HepG2 (cell line): ENCODE data around the gene SETD1A. TPM values are rescaled to one million over a fixed set of nuclear protein-coding genes. Genes with fewer than 3 reads are reported as not detected.

Experiments used
- FOXA1 ChIP-seq, 2 experiments: fragments of 450-650 bp in 1 of 2; sonication (generic) in 1 of 2; formaldehyde crosslinking in 1 of 2; IDR thresholded peaks; 2 replicates each; pipeline versions ENCODE4 v1.4.0 to v1.6.1; 2016 to 2020; ENCODE audit warnings: missing genetic modification reagents in 1 of 2
- MXI1 ChIP-seq: IDR thresholded peaks from 3 replicates; pipeline ENCODE4 v1.6.1; 2012; ENCODE audit warnings: low read depth, low read length, inconsistent platforms, borderline replicate concordance
- NFE2L2 ChIP-seq: fragments of 150-350 bp; IDR thresholded peaks from 2 replicates; pipeline ENCODE4 v1.6.1; 2014; ENCODE audit warnings: low read length
- NR2F2 ChIP-seq: IDR thresholded peaks from 2 replicates; pipeline ENCODE4 v1.6.1; 2012; ENCODE audit warnings: low read depth, inconsistent platforms, borderline replicate concordance
- SPEN ChIP-seq: sonication (generic); formaldehyde crosslinking; IDR thresholded peaks from 2 replicates; pipeline ENCODE4 v1.5.1; 2020; ENCODE audit warnings: low read depth, mild to moderate bottlenecking, missing genetic modification reagents
- ZBTB20 ChIP-seq: sonication (generic); formaldehyde crosslinking; IDR thresholded peaks from 2 replicates; pipeline ENCODE4 v1.8.1; 2023; ENCODE audit warnings: missing genetic modification reagents, low read depth, mild to moderate bottlenecking, borderline replicate concordance
- ZFP62 ChIP-seq: sonication (generic); formaldehyde crosslinking; IDR thresholded peaks from 2 replicates; pipeline ENCODE4 v1.4.0; 2020; ENCODE audit warnings: missing genetic modification reagents
- ZNF10 ChIP-seq: sonication (generic); formaldehyde crosslinking; IDR thresholded peaks from 2 replicates; pipeline ENCODE4 v1.4.0; 2020; ENCODE audit warnings: mild to moderate bottlenecking, low read depth, missing genetic modification reagents, borderline replicate concordance
- ZNF484 ChIP-seq: sonication (generic); formaldehyde crosslinking; IDR thresholded peaks from 2 replicates; pipeline ENCODE4 v1.5.1; 2020; ENCODE audit warnings: mild to moderate bottlenecking, low read depth, missing genetic modification reagents, borderline replicate concordance
- ZNF747 ChIP-seq: sonication (generic); formaldehyde crosslinking; IDR thresholded peaks from 2 replicates; pipeline ENCODE4 v1.8.1; 2023; ENCODE audit warnings: missing genetic modification reagents, mild to moderate bottlenecking, borderline replicate concordance
- ZNF775 ChIP-seq: sonication (generic); formaldehyde crosslinking; IDR thresholded peaks from 2 replicates; pipeline ENCODE4 v1.4.0; 2020; ENCODE audit warnings: missing genetic modification reagents, mild to moderate bottlenecking, moderate library complexity, borderline replicate concordance
- polyA plus RNA-seq, 8 experiments: library from polyadenylated mRNA; depleted of rRNA in 3 of 8; stranded (reverse) in 7 of 8; unstranded in 1 of 8; fragments of >200 nt; fragmentation: Illumina TruSeq in 4 of 8; extraction: Trizol in 4 of 8; gene quantifications; 2 replicates each; pipeline versions ENCODE4 v1.2.1 to v1.2.3, GENCODE V29; 2011 to 2016; ENCODE audit warnings: low read depth in 4 of 8, missing spikeins in 1 of 8, mixed read lengths in 1 of 8; ENCODE audit not compliant: insufficient read depth in 1 of 8
- total RNA-seq, 5 experiments: library from RNA; depleted of rRNA; stranded (reverse); fragments of >200 nt; fragmentation: Illumina TruSeq; extraction: Trizol; gene quantifications; 2 replicates each; pipeline ENCODE4 v1.2.3, GENCODE V29; 2016; ENCODE audit warnings: low read depth in 1 of 5
- TF ChIP-seq, protein P1 (sequence below): IDR thresholded peaks from 2 replicates; pipeline ENCODE4 v1.6.1; 2016; ENCODE audit warnings: control low read depth
- TF ChIP-seq, protein P2 (sequence below): sonication (generic); formaldehyde crosslinking; IDR thresholded peaks from 2 replicates; pipeline ENCODE4 v1.8.0; 2022; ENCODE audit warnings: mild to moderate bottlenecking, missing genetic modification reagents; ENCODE audit not compliant: insufficient replicate concordance
- TF ChIP-seq, protein P3 (sequence below): sonication (generic); IDR thresholded peaks from 2 replicates; pipeline ENCODE4 v1.6.1; 2016; ENCODE audit warnings: low read depth, borderline replicate concordance
- TF ChIP-seq, protein P4 (sequence below): sonication (generic); formaldehyde crosslinking; IDR thresholded peaks from 2 replicates; pipeline ENCODE4 v1.4.0; 2020; ENCODE audit warnings: missing genetic modification reagents, borderline replicate concordance
- TF ChIP-seq, protein P5 (sequence below): sonication (generic); formaldehyde crosslinking; IDR thresholded peaks from 2 replicates; pipeline ENCODE4 v1.4.0; 2020; ENCODE audit warnings: mild to moderate bottlenecking, missing genetic modification reagents, borderline replicate concordance

Gene SETD1A
- total and polyA plus RNA-seq, 2 of the 13 experiments (the other 11 are each of a cell fraction or from before 2014, with no cell fraction given), result 3.8 to 5.6 TPM

DNA sequence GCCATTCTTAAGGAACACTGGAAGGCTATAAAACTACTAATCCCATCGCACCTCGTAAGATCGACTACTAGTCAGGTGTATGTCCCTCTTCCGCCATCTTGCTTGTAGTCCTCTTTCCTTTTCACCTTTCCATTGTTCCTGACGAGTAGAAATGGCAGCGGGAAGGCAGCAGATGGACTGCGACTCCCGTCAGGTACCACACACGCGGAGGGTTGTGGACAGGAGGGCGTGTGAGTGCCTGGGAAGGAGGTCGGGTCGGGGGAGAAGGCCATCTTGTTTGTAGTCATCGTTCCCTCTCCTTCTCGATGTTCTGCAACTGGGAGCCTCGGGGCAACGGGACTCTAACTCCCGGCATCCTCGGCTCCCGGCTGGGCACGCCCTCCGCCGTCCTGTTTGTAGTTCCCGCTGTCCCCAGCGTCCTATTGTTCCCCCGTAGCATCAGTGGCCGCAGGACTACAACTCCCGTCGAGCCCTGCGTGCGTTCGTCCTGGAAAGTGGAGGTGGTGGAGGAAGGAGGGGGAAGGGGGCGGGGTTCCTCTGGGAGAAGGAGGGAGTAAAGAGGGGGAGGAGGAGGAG is 34.5 kb upstream of the SETD1A start (continued):
- TF ChIP-seq, protein P1, sequence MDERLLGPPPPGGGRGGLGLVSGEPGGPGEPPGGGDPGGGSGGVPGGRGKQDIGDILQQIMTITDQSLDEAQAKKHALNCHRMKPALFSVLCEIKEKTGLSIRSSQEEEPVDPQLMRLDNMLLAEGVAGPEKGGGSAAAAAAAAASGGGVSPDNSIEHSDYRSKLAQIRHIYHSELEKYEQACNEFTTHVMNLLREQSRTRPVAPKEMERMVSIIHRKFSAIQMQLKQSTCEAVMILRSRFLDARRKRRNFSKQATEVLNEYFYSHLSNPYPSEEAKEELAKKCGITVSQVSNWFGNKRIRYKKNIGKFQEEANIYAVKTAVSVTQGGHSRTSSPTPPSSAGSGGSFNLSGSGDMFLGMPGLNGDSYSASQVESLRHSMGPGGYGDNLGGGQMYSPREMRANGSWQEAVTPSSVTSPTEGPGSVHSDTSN (CRISPR knock-in tag), result no peak
- TF ChIP-seq, protein P2, sequence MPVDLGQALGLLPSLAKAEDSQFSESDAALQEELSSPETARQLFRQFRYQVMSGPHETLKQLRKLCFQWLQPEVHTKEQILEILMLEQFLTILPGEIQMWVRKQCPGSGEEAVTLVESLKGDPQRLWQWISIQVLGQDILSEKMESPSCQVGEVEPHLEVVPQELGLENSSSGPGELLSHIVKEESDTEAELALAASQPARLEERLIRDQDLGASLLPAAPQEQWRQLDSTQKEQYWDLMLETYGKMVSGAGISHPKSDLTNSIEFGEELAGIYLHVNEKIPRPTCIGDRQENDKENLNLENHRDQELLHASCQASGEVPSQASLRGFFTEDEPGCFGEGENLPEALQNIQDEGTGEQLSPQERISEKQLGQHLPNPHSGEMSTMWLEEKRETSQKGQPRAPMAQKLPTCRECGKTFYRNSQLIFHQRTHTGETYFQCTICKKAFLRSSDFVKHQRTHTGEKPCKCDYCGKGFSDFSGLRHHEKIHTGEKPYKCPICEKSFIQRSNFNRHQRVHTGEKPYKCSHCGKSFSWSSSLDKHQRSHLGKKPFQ, result no peak
- TF ChIP-seq ZBTB20 (peak; percentile 14; the same call in 1 of the 2 replicates), NFE2L2 (no peak), MXI1 (peak; percentile 81; the same call in 1 of the 3 replicates), NR2F2 (peak; percentile 33; the same call in 1 of the 2 replicates), ZNF747 (CRISPR knock-in tag) (peak; percentile 51; the same call in 1 of the 2 replicates), FOXA1 (IDR thresholded peaks at IDR 0.05) (no peak), FOXA1 (CRISPR knock-in tag; IDR thresholded peaks at IDR 0.05) (peak; percentile 61), ZNF775 (CRISPR knock-in tag) (no peak), SPEN (CRISPR knock-in tag) (peak; percentile 60; the same call in 1 of the 2 replicates), ZNF484 (CRISPR knock-in tag) (no peak), ZFP62 (CRISPR knock-in tag) (no peak), ZNF10 (CRISPR knock-in tag) (no peak)
- TF ChIP-seq, protein P3, sequence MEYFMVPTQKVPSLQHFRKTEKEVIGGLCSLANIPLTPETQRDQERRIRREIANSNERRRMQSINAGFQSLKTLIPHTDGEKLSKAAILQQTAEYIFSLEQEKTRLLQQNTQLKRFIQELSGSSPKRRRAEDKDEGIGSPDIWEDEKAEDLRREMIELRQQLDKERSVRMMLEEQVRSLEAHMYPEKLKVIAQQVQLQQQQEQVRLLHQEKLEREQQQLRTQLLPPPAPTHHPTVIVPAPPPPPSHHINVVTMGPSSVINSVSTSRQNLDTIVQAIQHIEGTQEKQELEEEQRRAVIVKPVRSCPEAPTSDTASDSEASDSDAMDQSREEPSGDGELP, result 0 out of 2 replicates have a peak, but pooled peaks have one; percentile 16
- TF ChIP-seq, protein P4, sequence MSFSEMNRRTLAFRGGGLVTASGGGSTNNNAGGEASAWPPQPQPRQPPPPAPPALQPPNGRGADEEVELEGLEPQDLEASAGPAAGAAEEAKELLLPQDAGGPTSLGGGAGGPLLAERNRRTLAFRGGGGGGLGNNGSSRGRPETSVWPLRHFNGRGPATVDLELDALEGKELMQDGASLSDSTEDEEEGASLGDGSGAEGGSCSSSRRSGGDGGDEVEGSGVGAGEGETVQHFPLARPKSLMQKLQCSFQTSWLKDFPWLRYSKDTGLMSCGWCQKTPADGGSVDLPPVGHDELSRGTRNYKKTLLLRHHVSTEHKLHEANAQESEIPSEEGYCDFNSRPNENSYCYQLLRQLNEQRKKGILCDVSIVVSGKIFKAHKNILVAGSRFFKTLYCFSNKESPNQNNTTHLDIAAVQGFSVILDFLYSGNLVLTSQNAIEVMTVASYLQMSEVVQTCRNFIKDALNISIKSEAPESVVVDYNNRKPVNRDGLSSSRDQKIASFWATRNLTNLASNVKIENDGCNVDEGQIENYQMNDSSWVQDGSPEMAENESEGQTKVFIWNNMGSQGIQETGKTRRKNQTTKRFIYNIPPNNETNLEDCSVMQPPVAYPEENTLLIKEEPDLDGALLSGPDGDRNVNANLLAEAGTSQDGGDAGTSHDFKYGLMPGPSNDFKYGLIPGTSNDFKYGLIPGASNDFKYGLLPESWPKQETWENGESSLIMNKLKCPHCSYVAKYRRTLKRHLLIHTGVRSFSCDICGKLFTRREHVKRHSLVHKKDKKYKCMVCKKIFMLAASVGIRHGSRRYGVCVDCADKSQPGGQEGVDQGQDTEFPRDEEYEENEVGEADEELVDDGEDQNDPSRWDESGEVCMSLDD (CRISPR knock-in tag), result no peak
- TF ChIP-seq, protein P5, sequence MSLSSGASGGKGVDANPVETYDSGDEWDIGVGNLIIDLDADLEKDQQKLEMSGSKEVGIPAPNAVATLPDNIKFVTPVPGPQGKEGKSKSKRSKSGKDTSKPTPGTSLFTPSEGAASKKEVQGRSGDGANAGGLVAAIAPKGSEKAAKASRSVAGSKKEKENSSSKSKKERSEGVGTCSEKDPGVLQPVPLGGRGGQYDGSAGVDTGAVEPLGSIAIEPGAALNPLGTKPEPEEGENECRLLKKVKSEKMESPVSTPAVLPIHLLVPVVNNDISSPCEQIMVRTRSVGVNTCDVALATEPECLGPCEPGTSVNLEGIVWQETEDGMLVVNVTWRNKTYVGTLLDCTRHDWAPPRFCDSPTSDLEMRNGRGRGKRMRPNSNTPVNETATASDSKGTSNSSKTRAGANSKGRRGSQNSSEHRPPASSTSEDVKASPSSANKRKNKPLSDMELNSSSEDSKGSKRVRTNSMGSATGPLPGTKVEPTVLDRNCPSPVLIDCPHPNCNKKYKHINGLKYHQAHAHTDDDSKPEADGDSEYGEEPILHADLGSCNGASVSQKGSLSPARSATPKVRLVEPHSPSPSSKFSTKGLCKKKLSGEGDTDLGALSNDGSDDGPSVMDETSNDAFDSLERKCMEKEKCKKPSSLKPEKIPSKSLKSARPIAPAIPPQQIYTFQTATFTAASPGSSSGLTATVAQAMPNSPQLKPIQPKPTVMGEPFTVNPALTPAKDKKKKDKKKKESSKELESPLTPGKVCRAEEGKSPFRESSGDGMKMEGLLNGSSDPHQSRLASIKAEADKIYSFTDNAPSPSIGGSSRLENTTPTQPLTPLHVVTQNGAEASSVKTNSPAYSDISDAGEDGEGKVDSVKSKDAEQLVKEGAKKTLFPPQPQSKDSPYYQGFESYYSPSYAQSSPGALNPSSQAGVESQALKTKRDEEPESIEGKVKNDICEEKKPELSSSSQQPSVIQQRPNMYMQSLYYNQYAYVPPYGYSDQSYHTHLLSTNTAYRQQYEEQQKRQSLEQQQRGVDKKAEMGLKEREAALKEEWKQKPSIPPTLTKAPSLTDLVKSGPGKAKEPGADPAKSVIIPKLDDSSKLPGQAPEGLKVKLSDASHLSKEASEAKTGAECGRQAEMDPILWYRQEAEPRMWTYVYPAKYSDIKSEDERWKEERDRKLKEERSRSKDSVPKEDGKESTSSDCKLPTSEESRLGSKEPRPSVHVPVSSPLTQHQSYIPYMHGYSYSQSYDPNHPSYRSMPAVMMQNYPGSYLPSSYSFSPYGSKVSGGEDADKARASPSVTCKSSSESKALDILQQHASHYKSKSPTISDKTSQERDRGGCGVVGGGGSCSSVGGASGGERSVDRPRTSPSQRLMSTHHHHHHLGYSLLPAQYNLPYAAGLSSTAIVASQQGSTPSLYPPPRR (CRISPR knock-in tag), result no peak
